B cell (primary cell): ENCODE results near the gene PCIF1.

Experiments used
- EZH2 ChIP-seq: IDR thresholded peaks from 2 replicates; pipeline ENCODE4 v1.6.1; 2012; ENCODE audit warnings: borderline replicate concordance, low read depth, mild to moderate bottlenecking, moderate library complexity, low read length; ENCODE audit not compliant: insufficient read depth, poor library complexity, severe bottlenecking
- TF ChIP-seq, protein P1 (sequence below): fragments of 200-600 bp; IDR thresholded peaks from one replicate; pipeline ENCODE4 v1.8.0; 2022; ENCODE audit warnings: antibody characterized with exemption, mild to moderate bottlenecking

DNA sequence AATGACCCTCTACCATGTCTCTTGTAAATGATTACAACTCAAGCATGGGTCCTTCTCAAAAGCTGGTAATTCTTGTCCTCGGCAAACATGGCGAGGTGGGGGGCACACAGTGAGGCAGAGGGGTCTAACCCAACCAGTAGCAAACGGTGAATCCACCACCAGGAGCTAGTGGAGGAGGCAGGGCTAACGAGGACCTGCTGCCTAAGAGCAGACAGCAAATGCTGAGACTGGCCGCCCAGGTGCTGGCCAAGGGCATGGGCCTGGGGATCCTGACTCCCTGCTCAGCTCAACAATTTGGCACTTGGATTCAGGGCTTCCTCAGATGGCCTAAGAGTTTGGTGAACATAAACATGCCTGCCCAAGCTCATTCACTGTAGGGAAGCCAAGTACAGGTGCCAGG is 18.4 kb downstream of the PCIF1 start:
- TF ChIP-seq, protein P1, sequence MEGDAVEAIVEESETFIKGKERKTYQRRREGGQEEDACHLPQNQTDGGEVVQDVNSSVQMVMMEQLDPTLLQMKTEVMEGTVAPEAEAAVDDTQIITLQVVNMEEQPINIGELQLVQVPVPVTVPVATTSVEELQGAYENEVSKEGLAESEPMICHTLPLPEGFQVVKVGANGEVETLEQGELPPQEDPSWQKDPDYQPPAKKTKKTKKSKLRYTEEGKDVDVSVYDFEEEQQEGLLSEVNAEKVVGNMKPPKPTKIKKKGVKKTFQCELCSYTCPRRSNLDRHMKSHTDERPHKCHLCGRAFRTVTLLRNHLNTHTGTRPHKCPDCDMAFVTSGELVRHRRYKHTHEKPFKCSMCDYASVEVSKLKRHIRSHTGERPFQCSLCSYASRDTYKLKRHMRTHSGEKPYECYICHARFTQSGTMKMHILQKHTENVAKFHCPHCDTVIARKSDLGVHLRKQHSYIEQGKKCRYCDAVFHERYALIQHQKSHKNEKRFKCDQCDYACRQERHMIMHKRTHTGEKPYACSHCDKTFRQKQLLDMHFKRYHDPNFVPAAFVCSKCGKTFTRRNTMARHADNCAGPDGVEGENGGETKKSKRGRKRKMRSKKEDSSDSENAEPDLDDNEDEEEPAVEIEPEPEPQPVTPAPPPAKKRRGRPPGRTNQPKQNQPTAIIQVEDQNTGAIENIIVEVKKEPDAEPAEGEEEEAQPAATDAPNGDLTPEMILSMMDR: no peak
- TF ChIP-seq EZH2: no peak
